ENCODE measurements around the gene TMCC2.
A peak's percentile ranks its signal among the peaks of the same experiment; 100 is the strongest.

Gene TMCC2

GRCh38 chr1:205256951-205257625 lies 29.3 kb downstream of the TMCC2 start:
- DNase-seq, result no peak
- in situ Hi-C loops (cut with MboI; ENCODE audit: low pct_unique_long_range_greater_than_20kb, low sequenced_read_pairs), result no loop called here

- in situ Hi-C loops (cut with MboI; ENCODE audit: low pct_unique_long_range_greater_than_20kb, low sequenced_read_pairs), result no loop called here
- DNase-seq, result no peak
Measured at GRCh38 chr1:205257735-205258134, 30.0 kb downstream of the TMCC2 start.

DNA sequence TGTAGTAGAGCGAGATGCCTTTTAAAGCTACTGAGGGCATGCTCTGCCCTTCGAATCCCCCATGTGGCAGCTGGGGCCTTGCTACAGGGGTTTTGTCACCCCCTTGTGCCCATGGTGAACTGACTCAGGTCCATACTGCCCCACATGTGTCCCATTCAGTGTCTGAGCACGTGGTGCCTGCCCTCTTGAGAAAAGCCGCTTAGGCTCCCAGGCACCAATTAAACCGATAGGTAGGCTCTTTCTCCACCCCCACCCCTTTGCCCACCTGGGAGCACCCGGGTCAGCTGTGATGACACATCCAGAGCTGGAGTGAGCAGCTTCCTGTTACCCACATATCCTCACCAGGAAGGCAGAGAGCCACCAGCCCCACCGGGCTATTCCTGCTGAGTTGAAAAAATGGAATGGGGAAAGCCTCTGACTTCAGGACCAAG lies 30.5 kb downstream of the TMCC2 start:
- in situ Hi-C loops (cut with MboI; ENCODE audit: low pct_unique_long_range_greater_than_20kb, low sequenced_read_pairs), result no loop called here
- DNase-seq, result no peak

GRCh38 chr1:205258719-205259118 lies 31.0 kb downstream of the TMCC2 start:
- in situ Hi-C loops (cut with MboI; ENCODE audit: low pct_unique_long_range_greater_than_20kb, low sequenced_read_pairs), result no loop called here
- no peak for DNase-seq

DNA sequence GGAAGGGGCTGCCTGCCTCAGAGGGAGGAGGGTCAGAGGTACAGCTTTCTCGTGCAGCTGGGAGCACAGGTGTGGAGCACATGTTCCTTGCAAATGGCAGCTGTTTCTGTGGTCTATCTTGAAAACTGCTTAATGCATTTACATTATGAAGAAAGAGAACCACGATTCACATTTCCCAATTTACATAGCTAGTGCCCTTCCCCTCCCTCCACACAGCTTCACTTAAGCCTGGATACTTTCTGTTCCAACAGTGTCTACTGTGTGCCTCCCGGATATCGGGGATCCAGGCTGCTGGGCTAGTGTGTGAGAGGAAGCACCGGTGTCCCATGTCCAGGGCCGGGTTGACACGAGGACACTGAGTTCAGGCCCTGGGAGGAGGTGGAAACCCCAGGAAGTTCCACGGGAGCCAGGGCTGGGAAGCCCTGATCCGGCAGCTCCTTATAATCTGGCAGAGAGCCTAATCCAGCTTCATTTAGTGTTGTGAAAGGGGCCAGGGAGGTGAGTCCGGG lies 31.6 kb downstream of the TMCC2 start:
- DNase-seq, result no peak
- in situ Hi-C loops (cut with MboI; ENCODE audit: low pct_unique_long_range_greater_than_20kb, low sequenced_read_pairs), result no loop called here

GRCh38 chr1:205259998-205260397 lies 32.3 kb downstream of the TMCC2 start:
- in situ Hi-C loops (cut with MboI; ENCODE audit: low pct_unique_long_range_greater_than_20kb, low sequenced_read_pairs), result no loop called here
- DNase-seq, result no peak

DNA sequence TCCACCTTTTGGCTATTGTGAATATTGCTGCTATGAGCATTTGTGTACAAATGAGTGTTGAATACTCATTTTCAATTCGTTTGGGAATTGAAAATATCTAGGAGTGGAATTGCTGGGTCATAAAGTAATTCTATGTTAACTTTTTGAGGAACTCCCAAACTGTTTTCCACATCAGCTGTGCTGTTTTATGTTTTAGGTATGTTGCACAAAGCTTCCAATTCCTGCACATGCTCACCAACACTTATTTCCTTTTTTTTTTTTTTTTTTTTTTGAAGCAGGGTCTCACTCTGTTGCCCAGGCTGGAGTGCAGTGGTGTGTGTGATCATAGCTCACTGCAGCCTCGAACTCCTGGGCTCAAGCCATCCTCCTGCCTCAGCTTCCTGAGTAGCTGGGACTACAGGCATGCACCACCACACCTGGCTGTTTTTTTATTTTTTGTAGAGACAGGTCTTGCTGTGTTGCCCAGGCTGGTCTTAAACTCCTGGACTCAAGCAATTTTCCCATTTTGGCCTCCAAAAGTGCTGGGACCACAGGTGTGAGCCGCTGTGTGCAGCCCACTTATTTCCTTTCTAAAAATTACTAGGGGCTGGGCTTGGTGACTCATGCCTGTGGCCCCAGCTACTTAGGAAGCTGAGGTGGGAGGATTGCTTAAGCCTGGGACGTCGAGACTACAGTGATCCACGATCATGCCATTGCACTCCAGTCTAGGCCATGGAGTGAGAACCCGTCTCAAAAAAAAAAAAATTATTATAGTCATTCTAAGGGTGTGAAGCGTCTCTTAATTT lies 33.4 kb downstream of the TMCC2 start:
- DNase-seq, result peak; percentile 64
- in situ Hi-C loops (cut with MboI; ENCODE audit: low pct_unique_long_range_greater_than_20kb, low sequenced_read_pairs), result no loop called here

DNA sequence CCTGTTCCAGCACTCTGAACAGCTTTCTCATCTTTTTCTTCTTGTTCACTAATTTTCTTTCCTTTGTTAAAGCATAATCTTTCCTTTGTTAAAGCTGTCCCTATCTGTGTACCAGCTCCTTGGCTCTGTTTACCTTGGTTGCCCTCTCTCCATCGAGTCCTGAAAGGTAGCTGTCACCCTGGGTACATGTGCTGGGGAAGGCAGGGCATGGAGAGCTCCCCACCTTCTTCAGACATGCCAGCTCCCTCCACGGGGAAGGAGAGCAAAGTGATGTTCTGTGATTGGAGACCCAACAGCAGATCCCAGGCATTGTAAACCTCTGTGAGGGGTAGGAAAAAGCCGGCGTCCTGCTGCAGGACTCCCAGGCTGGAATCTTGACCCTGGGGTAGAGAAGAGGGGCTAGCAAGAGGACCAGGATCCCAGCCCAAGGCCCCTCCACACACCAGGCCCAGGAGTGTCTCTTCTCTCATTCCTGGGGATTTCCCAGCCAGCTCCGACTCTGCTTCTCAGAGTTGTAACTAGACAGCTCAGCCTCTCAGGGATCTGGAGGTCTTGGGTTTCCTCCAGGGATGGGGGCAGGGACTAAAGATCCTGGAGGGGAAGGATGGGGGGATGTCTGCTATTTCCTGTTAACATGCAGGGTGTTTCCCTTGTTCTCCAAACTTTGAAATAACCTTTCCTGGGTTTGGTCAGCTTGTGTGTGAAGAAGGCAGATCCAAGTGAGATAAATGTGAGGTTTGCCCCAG lies 34.4 kb downstream of the TMCC2 start:
- in situ Hi-C loops (cut with MboI; ENCODE audit: low pct_unique_long_range_greater_than_20kb, low sequenced_read_pairs), result no loop called here
- peak; percentile 39 for DNase-seq

- in situ Hi-C loops (cut with MboI; ENCODE audit: low pct_unique_long_range_greater_than_20kb, low sequenced_read_pairs), result no loop called here
- peak; percentile 72 for DNase-seq
Measured at GRCh38 chr1:205262731-205263171, 35.0 kb downstream of the TMCC2 start.

DNA sequence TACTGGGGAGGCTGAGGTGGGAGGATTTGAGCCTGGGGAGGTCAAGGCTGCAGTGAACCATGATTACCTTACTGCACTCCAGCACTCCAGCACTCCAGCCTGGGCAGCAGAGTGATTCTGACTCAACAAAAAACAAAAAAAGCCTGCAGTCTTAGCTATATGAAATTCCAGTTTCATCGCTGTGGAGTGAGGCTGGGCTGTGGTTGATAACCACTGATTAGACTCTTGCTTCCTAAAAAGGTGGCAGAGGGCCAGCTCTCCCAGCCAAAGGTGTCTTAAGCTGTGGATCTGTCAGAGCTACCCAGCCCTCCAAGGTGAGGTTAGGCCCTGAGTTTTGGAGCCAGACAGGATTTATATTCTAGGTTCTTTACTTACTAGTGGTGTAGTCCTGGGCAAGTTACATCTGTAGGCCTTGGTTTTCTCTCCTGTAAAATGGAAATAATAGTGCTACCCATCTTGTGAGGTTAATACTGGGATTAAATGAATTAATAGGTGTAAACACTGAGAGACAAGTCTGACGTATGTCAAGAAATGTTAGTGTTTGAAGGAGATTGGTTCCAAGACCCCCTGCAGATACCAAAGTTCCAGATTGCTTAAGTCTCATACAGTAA lies 35.9 kb downstream of the TMCC2 start:
- no peak for DNase-seq
- in situ Hi-C loops (cut with MboI; ENCODE audit: low pct_unique_long_range_greater_than_20kb, low sequenced_read_pairs), result no loop called here

DNA sequence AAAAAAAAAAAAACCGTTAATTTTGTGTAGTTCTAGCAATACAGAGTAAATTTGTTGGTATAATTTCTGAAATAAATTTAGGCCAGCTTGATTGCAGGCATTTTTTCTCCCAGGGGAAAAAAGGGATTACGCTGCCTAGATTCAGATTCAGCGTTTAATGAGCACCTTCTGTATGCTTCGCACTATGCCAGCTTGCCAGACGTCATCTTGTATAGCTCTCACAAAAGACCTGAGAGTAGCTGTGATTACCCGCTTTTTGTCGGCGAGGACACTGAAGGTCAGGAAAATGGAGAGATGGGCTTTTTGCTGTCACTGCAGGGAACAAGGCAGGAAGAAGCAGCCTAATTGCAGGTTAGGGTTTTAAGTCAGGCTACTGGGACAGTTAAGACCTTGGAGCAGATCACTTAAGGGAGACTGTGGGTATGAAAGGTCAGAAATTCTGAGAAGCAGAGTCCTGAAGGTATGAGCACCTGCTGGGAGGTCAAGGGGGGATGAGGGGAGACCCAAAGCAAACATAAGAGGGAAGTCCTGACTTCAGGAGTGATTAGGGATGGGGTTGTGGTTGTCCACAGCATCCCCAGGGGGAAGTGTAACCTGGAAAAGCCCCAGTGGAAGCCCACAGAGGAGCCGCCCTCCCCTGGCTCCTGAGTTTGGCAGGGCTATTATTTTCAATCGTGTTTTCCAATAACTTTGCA lies 39.0 kb downstream of the TMCC2 start:
- DNase-seq, result no peak
- in situ Hi-C loops (cut with MboI; ENCODE audit: low pct_unique_long_range_greater_than_20kb, low sequenced_read_pairs), result no loop called here

- in situ Hi-C loops (cut with MboI; ENCODE audit: low pct_unique_long_range_greater_than_20kb, low sequenced_read_pairs), result no loop called here
- no peak for DNase-seq
Measured at GRCh38 chr1:205267306-205267902, 39.7 kb downstream of the TMCC2 start.

DNA sequence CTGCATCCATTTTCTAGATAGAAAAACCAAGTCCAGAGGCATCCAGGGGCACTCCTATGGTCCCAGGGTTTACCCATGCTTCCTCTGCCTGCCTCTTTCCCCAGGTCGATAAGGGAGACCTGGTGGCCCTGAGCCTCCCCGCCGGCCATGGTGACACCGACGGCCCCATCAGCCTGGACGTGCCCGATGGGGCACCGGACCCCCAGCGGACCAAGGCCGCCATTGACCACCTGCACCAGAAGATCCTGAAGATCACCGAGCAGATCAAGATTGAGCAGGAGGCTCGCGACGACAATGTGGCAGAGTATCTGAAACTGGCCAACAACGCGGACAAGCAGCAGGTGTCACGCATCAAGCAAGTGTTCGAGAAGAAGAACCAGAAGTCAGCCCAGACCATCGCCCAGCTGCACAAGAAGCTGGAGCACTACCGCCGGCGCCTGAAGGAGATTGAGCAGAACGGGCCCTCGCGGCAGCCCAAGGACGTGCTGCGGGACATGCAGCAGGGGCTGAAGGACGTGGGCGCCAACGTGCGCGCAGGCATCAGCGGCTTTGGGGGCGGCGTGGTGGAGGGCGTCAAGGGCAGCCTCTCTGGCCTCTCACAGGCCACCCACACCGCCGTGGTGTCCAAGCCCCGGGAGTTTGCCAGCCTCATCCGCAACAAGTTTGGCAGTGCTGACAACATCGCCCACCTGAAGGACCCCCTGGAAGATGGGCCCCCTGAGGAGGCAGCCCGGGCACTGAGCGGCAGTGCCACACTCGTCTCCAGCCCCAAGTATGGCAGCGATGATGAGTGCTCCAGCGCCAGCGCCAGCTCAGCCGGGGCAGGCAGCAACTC lies 41.3 kb downstream of the TMCC2 start:
- no peak for DNase-seq
- in situ Hi-C loops (cut with MboI; ENCODE audit: low pct_unique_long_range_greater_than_20kb, low sequenced_read_pairs), result no loop called here

DNA sequence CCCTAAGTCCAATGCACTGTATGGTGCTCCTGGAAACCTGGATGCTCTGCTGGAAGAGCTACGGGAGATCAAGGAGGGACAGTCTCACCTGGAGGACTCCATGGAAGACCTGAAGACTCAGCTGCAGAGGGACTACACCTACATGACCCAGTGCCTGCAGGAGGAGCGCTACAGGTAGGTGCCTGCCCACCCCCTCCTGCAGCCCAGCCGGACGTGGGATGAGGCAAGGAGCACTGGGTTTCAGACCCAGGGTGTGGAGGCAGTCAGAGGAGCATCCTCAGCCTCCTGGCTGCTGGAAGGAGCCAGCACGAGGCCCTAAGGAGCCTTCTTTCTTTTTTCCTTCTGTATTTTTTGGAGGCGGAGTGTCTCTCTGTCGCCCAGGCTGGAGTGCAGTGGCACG lies 42.0 kb downstream of the TMCC2 start:
- no peak for DNase-seq
- in situ Hi-C loops (cut with MboI; ENCODE audit: low pct_unique_long_range_greater_than_20kb, low sequenced_read_pairs), result loop anchor here (10.0 kb wide), 1 partner anchor 55 kb away; the partner anchor contains the start of gene NUAK2

DNA sequence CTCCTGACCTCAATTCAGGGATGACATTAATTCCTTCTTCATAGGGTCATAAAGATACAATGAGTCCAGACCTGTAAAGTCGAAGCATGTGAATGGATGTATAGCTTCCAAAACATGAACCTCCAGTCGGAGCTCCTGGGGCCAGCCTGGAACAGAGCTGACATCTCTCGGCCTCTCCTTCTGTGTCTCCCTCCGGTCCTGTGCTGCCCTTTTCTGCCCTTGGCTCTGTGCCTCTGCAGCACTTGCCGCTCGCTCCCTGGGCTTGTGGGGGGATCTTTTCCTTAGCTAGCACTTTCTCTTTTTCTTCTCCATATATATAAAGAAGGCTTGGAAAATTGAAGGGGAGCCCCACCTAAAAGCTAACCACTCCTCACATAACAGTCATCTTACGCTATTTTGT lies 42.5 kb downstream of the TMCC2 start:
- in situ Hi-C loops (cut with MboI; ENCODE audit: low pct_unique_long_range_greater_than_20kb, low sequenced_read_pairs), result loop anchor here (10.0 kb wide), 1 partner anchor 55 kb away; the partner anchor contains the start of gene NUAK2
- DNase-seq, result no peak

DNA sequence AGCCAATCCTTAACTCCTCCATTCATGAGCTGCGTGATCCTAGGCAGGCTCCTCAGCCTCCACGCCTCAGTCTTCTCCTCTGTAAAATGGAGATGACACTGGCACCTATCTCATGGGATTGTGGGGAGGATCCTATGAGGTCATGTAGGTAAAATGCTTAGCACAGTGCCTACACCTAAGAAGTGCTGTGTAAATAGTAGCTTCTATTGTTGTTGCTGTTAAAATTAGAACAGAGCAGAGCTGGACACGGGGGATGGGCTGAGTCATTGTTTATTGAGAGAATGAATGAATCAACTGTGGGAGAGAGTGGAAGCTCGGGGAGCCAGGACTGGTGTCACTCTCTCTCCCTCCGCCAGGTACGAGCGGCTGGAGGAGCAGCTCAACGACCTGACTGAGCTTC lies 43.0 kb downstream of the TMCC2 start:
- in situ Hi-C loops (cut with MboI; ENCODE audit: low pct_unique_long_range_greater_than_20kb, low sequenced_read_pairs), result loop anchor here (10.0 kb wide), 1 partner anchor 54 kb away; the partner anchor contains the start of gene NUAK2

DNA sequence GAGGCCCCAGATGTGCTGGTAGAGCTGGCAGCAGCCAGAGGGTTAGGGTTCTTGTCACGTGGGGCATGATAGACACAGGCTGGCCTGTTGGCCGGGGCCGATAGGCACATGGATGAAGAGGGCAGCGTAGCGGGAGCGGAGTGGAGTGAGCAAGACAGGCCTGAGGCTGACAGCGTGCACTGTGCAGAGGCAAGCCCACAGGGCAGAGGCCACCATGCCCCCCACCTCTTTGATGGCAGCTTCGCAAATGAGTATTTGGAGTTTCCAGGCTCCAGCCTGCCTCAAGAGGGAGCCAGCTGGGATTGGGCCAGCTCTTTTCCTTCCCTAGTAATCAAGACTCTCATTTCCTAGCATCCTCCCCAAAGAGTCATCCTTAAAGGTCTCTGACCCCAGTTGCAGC lies 43.5 kb downstream of the TMCC2 start:
- no peak for DNase-seq
- in situ Hi-C loops (cut with MboI; ENCODE audit: low pct_unique_long_range_greater_than_20kb, low sequenced_read_pairs), result loop anchor here (10.0 kb wide), 1 partner anchor 54 kb away; the partner anchor contains the start of gene NUAK2

More for the DNA sequence above, 43.0 kb downstream of the TMCC2 start:
- DNase-seq, result no peak

All from KBM-7 (cell line).